Keratinocyte (primary cell): ENCODE results near the gene GLCE. TPM values are rescaled to one million over a fixed set of nuclear protein-coding genes. Genes with fewer than 3 reads are reported as not detected.
A peak's percentile ranks its signal among the peaks of the same experiment; 100 is the strongest.

Experiments used
- DNase-seq: peaks from one replicate; pipeline ENCODE4 v3.0.0-alpha.2; 2011; ENCODE audit warnings: low read depth, missing footprints, low spot score
- FAIRE-seq: peaks from 2 replicates; lab custom pipeline; 2011; peaks lifted over from hg19 to GRCh38; lab: Jason Lieb, UNC
- H2AFZ ChIP-seq: 2 replicates; pipeline ENCODE4 v1.6.0; 2012; ENCODE audit warnings: low read length, control low read depth, inconsistent platforms; ENCODE audit not compliant: control insufficient read depth
- H3K27ac ChIP-seq: 2 replicates; pipeline ENCODE4 v1.5.1; 2011; ENCODE audit warnings: low read length; ENCODE audit not compliant: control insufficient read depth, insufficient read depth
- H3K27me3 ChIP-seq: 3 replicates; pipeline ENCODE4 v1.6.0; 2011; ENCODE audit warnings: low read length; ENCODE audit not compliant: control insufficient read depth, insufficient read depth; ENCODE audit errors: extremely low read depth
- H3K36me3 ChIP-seq, 2 experiments: 2 replicates in 1 of 2; 3 replicates in 1 of 2; pipeline ENCODE4 v1.5.1; 2011; ENCODE audit warnings: low read length in 2 of 2, mild to moderate bottlenecking in 1 of 2; ENCODE audit not compliant: control insufficient read depth in 2 of 2, insufficient read depth in 2 of 2; ENCODE audit errors: extremely low read depth in 1 of 2
- H3K4me1 ChIP-seq: 3 replicates; pipeline ENCODE4 v1.5.1; 2011; ENCODE audit warnings: low read length; ENCODE audit not compliant: control insufficient read depth, insufficient read depth; ENCODE audit errors: extremely low read depth
- H3K4me2 ChIP-seq: 3 replicates; pipeline ENCODE4 v1.6.0; 2011; ENCODE audit warnings: low read depth, low read length; ENCODE audit not compliant: control insufficient read depth, insufficient read depth; ENCODE audit errors: extremely low read depth
- H3K4me3 ChIP-seq, 3 experiments: fragments of 200-600 bp in 1 of 3; sonication (generic) in 1 of 3; 2 replicates in 2 of 3; 3 replicates in 1 of 3; pipeline ENCODE4 v1.5.1; 2011 to 2016; ENCODE audit warnings: low read length in 3 of 3, mild to moderate bottlenecking in 3 of 3, control low read depth in 2 of 3, inconsistent platforms in 1 of 3, low read depth in 1 of 3, mixed read lengths in 1 of 3, mixed run types in 1 of 3, moderate library complexity in 1 of 3; ENCODE audit not compliant: control insufficient read depth in 2 of 3, insufficient read depth in 2 of 3; ENCODE audit errors: extremely low read depth in 1 of 3
- H3K79me2 ChIP-seq: 2 replicates; pipeline ENCODE4 v1.6.0; 2012; ENCODE audit warnings: low read length; ENCODE audit not compliant: control insufficient read depth, insufficient read depth
- H3K9ac ChIP-seq: 3 replicates; pipeline ENCODE4 v1.6.0; 2011; ENCODE audit warnings: low read length; ENCODE audit not compliant: control insufficient read depth, insufficient read depth; ENCODE audit errors: extremely low read depth
- H3K9me1 ChIP-seq: 3 replicates; pipeline ENCODE4 v1.6.0; 2011; ENCODE audit warnings: low read length; ENCODE audit not compliant: control insufficient read depth, insufficient read depth; ENCODE audit errors: extremely low read depth
- H3K9me3 ChIP-seq: 2 replicates; pipeline ENCODE4 v1.5.1; 2012; ENCODE audit warnings: low read depth, low read length; ENCODE audit not compliant: control insufficient read depth
- H4K20me1 ChIP-seq: 3 replicates; pipeline ENCODE4 v1.6.0; 2011; ENCODE audit warnings: low read length; ENCODE audit not compliant: control insufficient read depth, insufficient read depth; ENCODE audit errors: extremely low read depth
- CTCF ChIP-seq, 3 experiments: IDR thresholded peaks in 1 of 3; conservative IDR thresholded peaks in 1 of 3; optimal IDR thresholded peaks in 1 of 3; 2 replicates in 2 of 3; 3 replicates in 1 of 3; pipeline versions ENCODE3 to v1.5.1; 2011; ENCODE audit warnings: low read length in 3 of 3, mild to moderate bottlenecking in 3 of 3, moderate library complexity in 2 of 3, control low read depth in 1 of 3, inconsistent platforms in 1 of 3; ENCODE audit not compliant: insufficient read depth in 2 of 3; ENCODE audit errors: extremely low read depth in 1 of 3
- EZH2 ChIP-seq: IDR thresholded peaks from one replicate; pipeline ENCODE4 v1.6.1; 2012; ENCODE audit warnings: inconsistent platforms, mild to moderate bottlenecking, low read length, moderate library complexity
- dilution Hi-C: fragments of 300-500 bp; cut with MboI; formaldehyde crosslinking; loops from one replicate; pipeline ENCODE4 v1.7.0; 2020; ENCODE audit warnings: low sequenced_read_pairs; ENCODE audit not compliant: extremely low pct_ligation_motif_present
- polyA plus RNA-seq, 5 experiments: library from polyadenylated mRNA; depleted of rRNA in 3 of 5; stranded (reverse) in 3 of 5; stranded (forward) in 1 of 5; unstranded in 1 of 5; fragments of >200 nt; gene quantifications; 1 replicate in 1 of 5; 2 replicates in 3 of 5; 3 replicates in 1 of 5; pipeline versions ENCODE4 v1.2.1 to v1.2.3, GENCODE V29; 2011 to 2012; ENCODE audit warnings: missing spikeins in 2 of 5, low read depth in 1 of 5, low replicate concordance in 1 of 5

The GLCE gene
- polyA plus RNA-seq, 1 donor (not counting 4 experiments of a cell fraction or from before 2014, with no cell fraction given), result 16.3 TPM

- Histone ChIP-seq H3K27ac (no peak overlapping the region), H3K27me3 (peaks cover 4% of the 10 kb centered on the region), H3K4me2 (peak overlapping the region; percentile 31), H3K4me3 (no peak overlapping the region), H3K79me2 (no peaks in the 10 kb centered on the region), H2AFZ (peak overlapping the region; percentile 30), H3K9ac (no peak overlapping the region), H3K36me3 (no peaks in the 10 kb centered on the region), H4K20me1 (no peaks in the 10 kb centered on the region), H3K4me1 (peaks cover 20% of the 10 kb centered on the region), H3K9me3 (no peaks in the 10 kb centered on the region), H3K9me1 (no peaks in the 10 kb centered on the region)
- peak; percentile 57 for FAIRE-seq
- no peak for TF ChIP-seq CTCF (optimal IDR thresholded peaks at IDR 0.05 in 1 of 3, IDR thresholded peaks at IDR 0.05 in 1 of 3, conservative IDR thresholded peaks at IDR 0.05 in 1 of 3; ENCODE audit: extremely low read depth in 1 of 3, insufficient read depth in 2 of 3, low read length in 3 of 3)
- no peak for TF ChIP-seq EZH2
- dilution Hi-C loops, result no loop called here
- peak; percentile 25 for DNase-seq
These were observed 5.8 kb upstream of the GLCE start for GRCh38 chr15:69154684-69155083.

- TF ChIP-seq CTCF (optimal IDR thresholded peaks at IDR 0.05 in 1 of 3, IDR thresholded peaks at IDR 0.05 in 1 of 3, conservative IDR thresholded peaks at IDR 0.05 in 1 of 3; ENCODE audit: extremely low read depth in 1 of 3, insufficient read depth in 2 of 3, low read length in 3 of 3), result no peak
- no peak for TF ChIP-seq EZH2
- dilution Hi-C loops, result no loop called here
- Histone ChIP-seq H3K27me3 (no peaks in the 10 kb centered on the region), H3K9me3 (no peaks in the 10 kb centered on the region), H3K9me1 (no peaks in the 10 kb centered on the region), H4K20me1 (no peaks in the 10 kb centered on the region), H3K4me2 (no peak overlapping the region), H3K27ac (no peak overlapping the region), H3K79me2 (peaks cover 7% of the 10 kb centered on the region), H3K4me3 (no peak overlapping the region), H3K9ac (no peak overlapping the region), H3K4me1 (peaks cover 27% of the 10 kb centered on the region), H3K36me3 (no peaks in the 10 kb centered on the region), H2AFZ (no peak overlapping the region)
- DNase-seq (no peak), FAIRE-seq (no peak)
These were observed 3.6 kb upstream of the GLCE start for GRCh38 chr15:69156736-69157381.
